GM21528 (cell line): ENCODE results near the gene NEK1.
A peak's percentile ranks its signal among the peaks of the same experiment; 100 is the strongest.

Experiments
- ATAC-seq: cut with Tn5 transposase; IDR thresholded peaks from one replicate; pipeline ENCODE4 v1.9.1; 2021; ENCODE audit warnings: mild to moderate bottlenecking, moderate library complexity; ENCODE audit not compliant: unreplicated experiment, low FRiP score

The NEK1 gene

DNA sequence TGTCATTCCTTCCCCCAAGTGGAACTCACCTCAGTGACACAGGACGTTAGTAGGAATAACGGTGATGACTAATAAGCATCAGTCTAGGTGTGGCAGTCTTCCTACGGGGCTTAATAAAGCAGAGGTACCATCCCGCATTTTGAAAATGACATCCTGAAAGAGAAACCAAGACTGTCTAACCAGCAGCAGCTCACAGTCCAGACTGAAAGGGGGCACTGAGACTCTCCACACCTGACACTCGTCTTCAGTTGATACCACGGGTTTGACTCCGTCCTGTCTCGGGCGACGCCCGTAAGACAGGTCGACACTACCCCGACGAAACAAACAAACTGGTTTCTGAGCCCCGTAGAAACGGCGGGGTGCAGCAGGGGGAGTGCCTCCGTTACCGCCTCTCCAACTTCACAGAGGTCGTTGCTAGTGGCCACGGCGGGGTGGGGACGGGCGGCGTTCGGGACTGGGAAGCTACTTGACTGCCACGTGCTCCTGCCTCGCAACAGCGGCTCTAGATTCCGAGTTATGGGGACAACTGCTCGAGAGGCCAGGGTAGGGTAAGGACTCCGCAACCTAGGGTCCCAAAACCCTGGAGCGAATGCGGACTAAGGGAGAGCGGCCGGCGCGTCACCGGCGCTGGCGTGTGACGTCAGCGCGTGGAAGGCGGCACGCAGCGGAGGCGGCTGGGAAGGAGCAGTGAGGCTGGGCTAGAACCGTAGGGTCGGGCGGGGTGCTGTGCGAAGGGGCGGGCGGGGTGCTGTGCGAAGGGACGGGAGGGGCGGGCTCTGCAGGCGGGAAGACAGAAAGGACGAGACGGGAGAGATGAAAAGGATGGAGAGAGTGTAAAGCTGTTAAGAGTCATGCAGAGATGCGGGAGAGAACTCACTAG, at the start of gene NEK1:
Gene NEK1, minus strand, starts transcription at position 593 of the 880 bp plus-strand sequence. CDS start 9,953 bp downstream, outside the sequence.
- peak; percentile 97 for ATAC-seq

GRCh38 chr4:169661761-169662160, 49.4 kb upstream of the NEK1 start:
- ATAC-seq, result no peak

GRCh38 chr4:169660929-169661328, 48.5 kb upstream of the NEK1 start:
- ATAC-seq, result no peak

- peak; percentile 98 for ATAC-seq
Measured at GRCh38 chr4:169659716-169660670, 47.6 kb upstream of the NEK1 start.

- no peak for ATAC-seq
Measured at GRCh38 chr4:169658975-169659715, 46.8 kb upstream of the NEK1 start.

DNA sequence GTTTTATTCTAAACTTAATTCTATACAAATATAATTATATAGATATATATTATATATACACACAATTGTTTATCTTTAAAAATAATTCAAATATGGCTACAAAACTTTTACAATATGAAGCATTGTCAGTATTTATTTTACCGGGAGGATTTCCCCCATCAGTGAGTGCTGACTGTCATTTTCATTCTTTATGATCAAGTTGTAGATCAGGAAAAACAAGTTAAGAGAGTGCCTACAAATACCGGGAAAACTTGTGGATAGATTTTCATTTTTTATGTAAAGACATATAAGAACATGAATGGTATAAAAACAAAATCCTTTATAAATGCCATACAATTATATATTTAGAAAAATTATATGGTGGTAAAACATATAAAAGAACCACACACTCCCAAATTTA, 45.8 kb upstream of the NEK1 start:
- no peak for ATAC-seq

- ATAC-seq, result no peak
Measured at GRCh38 chr4:169657470-169658107, 45.2 kb upstream of the NEK1 start.

DNA sequence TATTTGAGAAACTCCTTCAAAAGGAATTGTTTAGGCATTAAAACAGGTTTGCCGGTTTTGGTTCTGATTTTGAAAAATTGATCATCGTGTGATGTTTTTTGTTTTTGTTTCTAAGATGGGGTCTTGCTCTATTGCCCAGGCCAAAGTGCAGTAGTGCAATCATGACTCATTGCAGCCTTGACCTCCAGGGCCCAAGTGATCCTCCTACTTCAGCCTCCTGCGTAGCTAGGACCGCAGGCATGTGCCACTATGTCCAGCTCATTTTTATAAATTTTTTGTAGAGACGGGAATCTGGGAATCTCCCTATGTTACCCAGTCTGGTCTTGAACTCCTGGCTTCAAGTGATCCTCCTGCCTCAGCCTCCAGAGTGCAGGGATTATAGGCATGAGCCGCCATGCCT, 43.0 kb upstream of the NEK1 start:
- ATAC-seq, result no peak

DNA sequence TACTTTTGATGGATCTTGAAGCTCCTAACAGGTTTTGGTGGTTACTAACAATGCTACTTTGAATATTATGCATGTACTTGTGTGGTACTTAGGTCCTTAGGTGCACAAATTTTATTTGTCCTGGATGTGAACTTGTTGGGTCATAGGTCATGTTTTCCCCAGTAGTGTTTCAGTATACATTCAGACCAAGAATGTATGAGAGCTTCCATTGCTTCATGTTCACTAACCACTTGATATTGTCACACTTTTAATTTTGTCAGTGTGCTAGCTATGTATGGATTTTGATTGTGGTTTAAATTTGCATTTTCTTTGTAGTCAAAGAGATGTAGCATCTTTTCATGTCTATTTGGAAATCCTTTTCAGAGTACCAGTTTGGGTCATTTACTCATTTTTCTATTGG, 40.2 kb upstream of the NEK1 start:
- no peak for ATAC-seq

DNA sequence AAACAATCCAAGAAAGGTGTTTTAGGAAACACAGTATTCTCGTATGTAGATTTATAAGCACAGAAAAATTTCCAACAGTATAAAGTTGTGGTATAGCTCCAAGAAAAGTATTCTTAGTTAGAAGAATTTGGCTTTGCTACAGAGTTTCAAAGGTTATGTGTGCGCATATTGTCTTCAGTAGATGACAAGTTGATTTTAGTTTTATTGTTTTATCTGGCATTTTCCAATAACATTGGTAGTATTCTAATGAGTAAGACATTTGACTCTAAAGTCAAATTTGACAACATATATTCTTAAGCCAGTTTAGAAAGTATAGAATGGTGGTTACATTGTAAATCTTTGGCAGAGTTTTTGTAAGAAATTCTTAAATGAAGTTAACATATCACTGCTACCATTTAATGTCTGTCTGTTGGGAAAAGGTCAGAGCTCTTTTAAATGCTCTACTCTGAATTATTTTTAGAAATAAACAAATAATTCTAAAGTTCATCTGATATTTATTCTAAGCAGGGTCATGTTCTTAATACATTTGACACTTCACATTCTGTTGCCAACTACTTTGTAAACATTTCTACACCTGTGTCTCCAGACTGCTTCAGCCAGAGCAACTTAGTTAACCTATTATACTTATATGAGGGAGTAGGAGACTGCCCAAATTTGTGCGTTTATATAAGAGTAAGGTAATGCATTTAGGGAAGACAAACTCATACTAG, 38.0 kb upstream of the NEK1 start:
- ATAC-seq, result no peak

- no peak for ATAC-seq
Measured at GRCh38 chr4:169649545-169650226, 37.3 kb upstream of the NEK1 start.

DNA sequence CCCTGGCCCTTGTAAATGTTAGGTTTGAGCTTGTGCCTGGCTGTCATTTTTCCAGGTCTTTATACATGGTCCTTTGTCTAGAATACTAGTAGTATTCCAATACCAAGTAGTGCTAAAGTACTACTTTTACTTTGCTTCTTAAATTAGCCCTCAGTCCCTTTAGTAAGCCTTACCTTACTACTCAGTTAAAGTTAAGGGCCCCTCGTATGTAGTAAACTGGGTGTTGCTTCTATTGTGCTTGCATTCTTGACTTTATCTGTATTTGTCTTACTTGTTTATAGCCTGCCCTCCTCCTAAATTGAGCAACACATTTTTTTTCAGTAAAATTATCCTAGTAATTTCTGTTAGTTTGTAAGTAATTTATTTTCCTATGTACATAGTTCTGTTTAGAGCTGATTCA, 33.2 kb upstream of the NEK1 start:
- no peak for ATAC-seq

DNA sequence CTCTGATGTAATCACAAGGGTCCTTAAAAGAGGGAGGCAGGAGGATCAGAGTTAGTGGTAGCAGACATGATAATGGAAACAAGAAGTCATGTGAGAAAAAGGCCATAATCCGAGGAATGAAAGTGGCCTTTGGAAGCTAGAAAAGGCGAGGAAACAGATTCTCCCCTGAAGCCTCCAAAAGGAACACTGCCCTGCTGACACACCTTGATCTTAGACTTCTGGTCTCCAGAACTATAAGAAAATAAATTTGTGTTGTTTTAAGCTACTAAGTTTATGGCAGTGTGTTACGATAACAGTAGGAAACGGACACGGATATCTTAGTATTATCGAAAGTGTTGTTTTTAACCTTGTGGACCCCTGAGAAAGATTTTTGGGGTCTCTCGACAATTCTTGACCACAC, 32.4 kb upstream of the NEK1 start:
- no peak for ATAC-seq

DNA sequence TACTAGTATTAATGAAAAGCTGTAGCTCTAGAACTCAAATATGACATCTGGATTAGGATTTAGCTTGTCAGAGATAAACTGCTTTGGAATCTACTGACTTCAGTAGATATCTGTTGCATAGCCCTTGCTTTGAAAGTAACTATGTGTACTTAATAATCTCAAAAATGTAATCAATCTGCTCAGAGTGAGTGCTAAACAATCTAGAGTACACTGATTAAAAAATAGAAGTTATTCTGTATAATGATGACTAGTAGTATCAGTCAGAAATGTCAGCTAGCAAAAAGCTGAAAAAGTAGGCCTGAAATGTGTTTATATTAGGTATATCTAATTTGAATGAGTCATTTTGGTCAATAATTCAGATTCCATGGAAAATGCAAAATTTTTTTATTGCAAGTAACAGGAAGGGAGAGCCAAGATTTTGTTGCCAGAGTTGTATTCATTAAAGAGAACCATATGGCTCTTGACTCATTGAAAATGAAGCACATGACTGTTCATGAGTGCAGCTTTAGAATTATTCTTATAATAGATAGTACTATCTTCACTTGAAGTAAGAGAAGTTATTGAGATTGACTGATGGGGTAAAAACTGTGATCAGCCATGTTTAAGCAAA, 28.0 kb upstream of the NEK1 start:
- ATAC-seq, result no peak

- ATAC-seq, result no peak
Measured at GRCh38 chr4:169634975-169635374, 22.6 kb upstream of the NEK1 start.

DNA sequence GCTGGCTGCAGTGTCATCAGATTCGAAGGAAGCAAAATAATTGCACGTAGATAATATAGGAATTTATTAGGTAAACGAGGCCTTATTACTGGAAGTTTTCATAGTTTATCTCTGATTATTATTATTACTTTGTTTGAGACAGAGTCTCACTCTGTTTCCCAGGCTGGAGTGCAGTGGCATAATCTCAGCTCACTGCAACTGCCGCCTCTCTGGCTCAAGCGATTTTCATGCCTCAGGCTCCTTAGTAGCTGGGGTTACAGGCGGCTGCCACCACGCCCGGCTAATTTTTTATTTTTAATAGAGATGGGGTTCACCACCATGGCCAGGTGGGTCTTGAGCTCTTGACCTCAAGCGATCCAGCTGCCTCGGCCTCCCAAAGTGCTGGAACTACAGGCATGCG, 20.5 kb upstream of the NEK1 start:
- no peak for ATAC-seq

GRCh38 chr4:169630069-169630468, 17.7 kb upstream of the NEK1 start:
- no peak for ATAC-seq

DNA sequence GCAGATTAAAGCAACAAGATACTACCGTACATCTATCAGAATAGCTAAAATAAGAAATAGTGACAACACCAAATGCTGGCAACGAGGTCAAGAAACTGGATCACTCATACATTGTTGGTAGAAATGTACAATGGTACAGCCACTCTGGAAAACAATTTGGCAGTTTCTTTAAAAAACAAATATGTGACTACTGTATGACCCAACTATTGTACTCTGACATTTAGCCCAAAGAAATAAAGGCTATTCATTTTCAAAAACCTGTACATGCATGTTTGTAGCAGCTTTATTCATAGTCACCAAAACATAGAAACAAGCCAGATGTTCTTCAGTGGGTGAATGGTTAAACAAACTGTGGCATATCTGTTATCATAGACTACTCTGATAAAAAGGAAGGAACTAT, 16.2 kb upstream of the NEK1 start:
- ATAC-seq, result no peak

DNA sequence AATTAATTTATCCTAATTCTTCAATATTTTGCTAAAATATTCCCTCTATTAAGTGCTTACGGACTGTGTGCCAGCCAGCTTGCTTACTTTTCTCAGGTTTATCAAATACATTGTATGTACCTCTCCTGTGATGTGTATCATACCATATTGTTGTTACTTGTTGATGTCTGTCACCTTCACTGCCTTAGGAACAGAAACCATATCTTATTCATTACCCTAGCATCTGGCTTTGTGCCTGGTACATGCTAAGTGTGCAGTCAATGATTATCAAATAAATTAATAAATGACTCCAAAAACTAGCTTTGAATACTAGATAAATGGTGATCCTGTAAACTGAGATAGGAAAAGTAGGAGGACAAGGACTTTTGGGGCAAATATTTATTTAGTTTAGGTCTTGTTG, 14.9 kb upstream of the NEK1 start:
- peak; percentile 40 for ATAC-seq
